ENCODE data around the gene PKP4.
"Not testable (repeated sequence)": the region's sequence is repeated elsewhere in the genome, so short reads cannot be mapped to it uniquely, and the experiment has no call there.

The PKP4 gene

DNA sequence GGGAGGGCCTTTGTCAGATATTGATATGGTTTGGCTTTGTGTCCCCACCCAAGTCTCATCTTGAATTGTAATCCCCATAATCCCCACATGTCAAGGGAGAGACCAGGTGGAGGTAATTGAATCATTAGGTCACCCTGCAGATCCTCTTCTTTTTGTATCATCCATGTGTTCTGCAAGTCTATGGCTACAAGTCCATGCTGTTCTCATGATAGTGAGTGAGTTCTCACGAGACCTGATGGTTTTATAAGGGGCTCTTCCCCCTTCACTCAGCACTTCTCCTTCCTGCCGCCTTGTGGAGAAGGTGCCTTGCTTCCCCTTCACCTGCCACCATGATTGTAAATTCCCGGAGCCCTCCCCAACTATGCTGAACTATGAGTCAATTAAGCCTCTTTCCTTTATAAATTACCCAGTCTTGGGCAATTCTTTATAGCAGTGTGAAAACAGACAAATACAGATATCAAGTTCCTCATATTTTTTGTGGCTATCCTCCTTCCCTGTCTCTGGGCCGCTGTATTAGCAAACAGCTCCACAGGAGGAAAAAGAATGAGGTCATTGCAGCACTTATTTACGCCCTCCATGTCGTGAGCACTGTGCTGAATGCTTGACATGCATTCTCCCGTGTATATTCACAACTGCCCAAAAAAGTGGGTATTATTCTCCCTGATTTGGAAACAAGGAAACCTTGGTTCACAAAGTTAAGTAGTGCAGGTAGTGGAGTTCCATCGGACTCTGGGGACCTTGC lies 248.1 kb downstream of the PKP4 start:
- H3K4me3 Mint-ChIP-seq; H3K27me3 Mint-ChIP-seq; H3K27ac Mint-ChIP-seq; H3K4me1 Mint-ChIP-seq (ENCODE audit: low read depth); H3K36me3 Mint-ChIP-seq (ENCODE audit: low read depth); intact Hi-C loops (cut with micrococcal nuclease): not testable (repeated sequence)
- H3K9me3 Mint-ChIP-seq, result peaks cover 22% of the 10 kb centered on the region

DNA sequence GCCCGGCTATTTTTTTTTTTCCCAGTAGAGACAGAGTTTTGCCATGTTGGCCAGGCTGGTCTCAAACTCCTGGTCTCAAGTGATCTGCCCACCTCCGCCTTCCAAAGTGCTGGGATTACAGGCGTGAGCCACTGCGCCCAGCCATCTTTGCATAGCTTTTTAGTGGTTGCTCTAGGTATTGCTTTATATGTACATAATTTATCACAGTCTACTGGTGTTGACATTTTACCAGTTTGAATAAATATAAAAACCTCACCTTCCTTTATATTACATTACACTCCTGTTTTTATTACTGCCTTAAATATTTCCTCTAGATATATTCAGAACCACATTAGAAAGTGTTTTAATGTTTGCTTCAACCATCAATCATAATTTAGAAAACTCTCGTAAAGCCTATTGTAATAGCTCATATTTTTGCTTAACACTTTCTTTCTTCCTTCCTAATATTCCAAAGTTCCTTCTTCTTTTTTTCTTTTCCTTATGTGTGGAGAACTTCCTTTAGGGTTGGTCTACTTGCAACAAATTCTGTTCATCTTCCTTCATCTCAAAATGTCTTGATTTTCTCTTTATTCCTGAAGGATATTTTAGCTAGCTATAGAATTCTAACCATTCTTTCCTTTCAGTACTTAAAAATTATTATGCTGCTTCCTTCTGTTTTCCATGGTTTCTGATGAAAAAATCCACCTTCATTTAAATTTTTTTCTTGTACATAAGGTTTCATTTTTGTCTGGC lies 256.2 kb downstream of the PKP4 start:
- no peak overlapping the region for H3K27ac Mint-ChIP-seq
- intact Hi-C loops (cut with micrococcal nuclease), result no loop called here
- no peaks in the 10 kb centered on the region for H3K36me3 Mint-ChIP-seq (ENCODE audit: low read depth)
- no peaks in the 10 kb centered on the region for H3K4me1 Mint-ChIP-seq (ENCODE audit: low read depth)
- no peak overlapping the region for H3K4me3 Mint-ChIP-seq
- H3K9me3 Mint-ChIP-seq, result peaks cover 18% of the 10 kb centered on the region
- no peaks in the 10 kb centered on the region for H3K27me3 Mint-ChIP-seq

DNA sequence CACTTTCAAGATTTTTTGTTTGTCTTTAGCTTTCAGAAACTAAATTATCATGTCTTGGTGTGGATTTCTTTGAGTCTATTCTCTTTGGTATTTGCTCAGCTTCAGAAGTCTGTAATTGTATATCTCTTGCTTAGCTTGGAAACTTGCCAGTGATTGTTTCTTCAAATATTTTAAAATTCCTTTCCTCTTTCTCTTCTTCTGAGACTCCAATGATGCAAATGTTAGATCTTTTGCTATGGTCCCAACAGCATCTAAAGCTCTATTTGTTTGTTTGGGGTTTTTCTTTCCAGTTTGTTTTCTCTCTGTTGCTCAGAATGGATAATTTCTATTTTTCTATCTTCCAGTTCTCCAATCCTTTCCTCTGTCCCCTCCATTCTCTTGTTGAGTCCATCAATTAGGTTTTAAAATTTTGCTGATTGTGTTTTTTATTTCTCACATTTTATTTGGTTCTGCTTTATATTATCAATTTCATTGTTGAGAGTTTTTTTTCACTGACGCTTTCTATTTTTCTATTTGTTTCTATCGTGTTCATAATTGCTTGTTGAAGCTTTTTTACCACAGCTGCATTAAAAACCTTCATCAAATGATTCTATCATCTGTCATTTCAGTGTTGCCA lies 256.9 kb downstream of the PKP4 start:
- peaks cover 18% of the 10 kb centered on the region for H3K9me3 Mint-ChIP-seq
- no peaks in the 10 kb centered on the region for H3K27me3 Mint-ChIP-seq

DNA sequence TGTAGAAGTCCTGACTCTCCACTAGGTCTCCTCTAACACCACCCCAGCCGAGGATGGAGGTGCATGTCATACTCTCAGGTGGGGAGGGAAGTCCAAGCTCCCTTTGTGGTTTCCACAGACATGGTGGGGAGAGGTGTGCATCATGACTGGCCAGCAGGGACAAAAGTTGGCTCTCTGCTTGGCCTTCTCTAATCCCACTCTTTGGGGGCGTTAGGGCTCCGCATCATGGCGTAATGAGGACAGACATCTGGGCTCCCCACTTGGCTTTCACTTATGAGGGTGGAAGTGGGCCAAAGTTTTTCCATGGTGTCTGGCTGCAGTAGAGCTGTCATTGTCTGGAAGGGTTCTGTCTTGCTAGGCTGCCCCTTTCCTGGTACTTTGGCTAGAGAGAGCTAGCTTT lies 257.7 kb downstream of the PKP4 start:
- Mint-ChIP-seq H3K4me1 (ENCODE audit: low read depth) (no peaks in the 10 kb centered on the region), H3K36me3 (ENCODE audit: low read depth) (no peaks in the 10 kb centered on the region), H3K9me3 (peaks cover 18% of the 10 kb centered on the region), H3K4me3 (no peak overlapping the region), H3K27ac (no peak overlapping the region), H3K27me3 (no peaks in the 10 kb centered on the region)
- intact Hi-C loops (cut with micrococcal nuclease), result no loop called here

More for the DNA sequence above, 256.9 kb downstream of the PKP4 start:
- Mint-ChIP-seq H3K4me1 (ENCODE audit: low read depth) (no peaks in the 10 kb centered on the region), H3K36me3 (ENCODE audit: low read depth) (no peaks in the 10 kb centered on the region), H3K4me3 (no peak overlapping the region), H3K27ac (no peak overlapping the region)
- intact Hi-C loops (cut with micrococcal nuclease), result no loop called here

DNA sequence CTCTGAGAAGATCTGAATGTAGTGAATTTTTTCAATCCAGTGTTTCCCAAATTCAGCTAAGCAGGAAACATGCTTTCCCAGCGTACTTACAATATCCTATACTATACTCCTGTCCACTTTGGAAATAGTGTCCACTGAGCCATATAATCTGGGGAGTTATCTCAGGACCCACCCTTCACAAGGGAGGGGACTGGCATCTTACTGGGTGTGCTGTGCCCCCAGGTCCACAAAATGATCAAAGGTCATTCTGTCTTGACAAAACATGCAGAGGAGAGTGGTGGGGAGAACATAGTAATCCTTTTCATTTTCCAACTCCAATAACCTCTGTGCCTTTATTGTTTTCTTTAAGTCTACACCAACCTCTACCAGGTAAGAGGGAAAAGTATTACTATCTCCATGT lies 258.6 kb downstream of the PKP4 start:
- H3K27me3 Mint-ChIP-seq, result no peaks in the 10 kb centered on the region
- no peaks in the 10 kb centered on the region for H3K4me1 Mint-ChIP-seq (ENCODE audit: low read depth)
- no peak overlapping the region for H3K4me3 Mint-ChIP-seq
- H3K27ac Mint-ChIP-seq, result no peak overlapping the region
- intact Hi-C loops (cut with micrococcal nuclease), result no loop called here
- H3K9me3 Mint-ChIP-seq, result peaks cover 18% of the 10 kb centered on the region
- H3K36me3 Mint-ChIP-seq (ENCODE audit: low read depth), result no peaks in the 10 kb centered on the region

DNA sequence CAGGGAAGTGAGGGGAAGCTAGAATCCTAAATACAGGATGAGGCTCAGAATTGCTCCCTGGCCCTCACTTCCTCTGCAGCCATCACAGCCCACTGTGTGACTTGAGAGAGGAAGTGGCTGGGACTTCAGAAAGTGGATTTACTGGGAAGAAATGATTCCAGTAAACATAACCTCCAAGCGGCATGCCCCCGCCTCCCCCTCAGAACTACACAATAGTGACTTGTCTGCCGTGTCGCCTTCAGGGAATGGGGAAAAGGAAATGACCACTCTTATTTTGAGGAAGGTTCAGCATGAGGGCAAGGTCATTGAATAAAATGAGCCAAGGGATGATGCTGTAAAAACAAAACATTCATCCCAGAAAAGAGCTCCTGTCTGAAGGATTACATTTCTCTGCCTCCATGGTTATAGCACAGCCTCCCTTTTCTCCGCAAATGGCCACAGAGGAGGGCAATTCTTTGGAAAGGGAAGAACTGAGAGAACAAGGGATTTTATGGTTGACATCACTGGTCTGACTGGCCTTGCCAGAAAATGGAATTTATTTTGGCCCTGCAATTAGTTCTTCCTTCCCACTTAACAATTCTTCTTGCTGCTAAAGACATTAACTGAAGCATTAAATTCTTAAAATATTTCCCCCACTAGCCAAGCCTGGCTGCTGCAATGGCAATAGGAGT lies 259.5 kb downstream of the PKP4 start:
- Mint-ChIP-seq H3K27ac (no peak overlapping the region), H3K4me1 (ENCODE audit: low read depth) (no peaks in the 10 kb centered on the region), H3K36me3 (ENCODE audit: low read depth) (no peaks in the 10 kb centered on the region), H3K9me3 (peaks cover 18% of the 10 kb centered on the region), H3K27me3 (no peaks in the 10 kb centered on the region), H3K4me3 (no peak overlapping the region)
- intact Hi-C loops (cut with micrococcal nuclease), result no loop called here

DNA sequence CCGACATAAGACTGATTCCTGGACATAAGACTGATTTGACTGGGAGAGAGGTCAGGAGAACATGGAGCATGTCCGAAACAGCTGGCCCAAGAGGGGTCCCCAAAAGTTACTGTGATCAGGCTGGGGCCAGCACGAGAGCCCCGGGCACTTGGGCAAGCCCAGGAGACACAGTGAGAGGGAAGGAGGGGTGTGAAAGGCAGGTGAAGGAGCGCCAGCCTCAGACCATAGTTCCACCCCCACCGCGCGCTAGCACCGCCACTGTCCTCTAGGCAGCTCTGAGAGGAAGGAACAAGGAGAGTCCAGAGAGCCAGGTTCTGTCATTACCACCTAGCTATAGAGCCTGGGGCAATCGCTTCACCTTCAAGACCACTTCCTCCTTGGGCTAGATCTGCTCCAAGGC lies 260.2 kb downstream of the PKP4 start:
- Mint-ChIP-seq H3K4me3 (no peak overlapping the region), H3K27ac (no peak overlapping the region), H3K27me3 (no peaks in the 10 kb centered on the region), H3K9me3 (peaks cover 18% of the 10 kb centered on the region), H3K36me3 (ENCODE audit: low read depth) (no peaks in the 10 kb centered on the region), H3K4me1 (ENCODE audit: low read depth) (no peaks in the 10 kb centered on the region)
- intact Hi-C loops (cut with micrococcal nuclease), result no loop called here

DNA sequence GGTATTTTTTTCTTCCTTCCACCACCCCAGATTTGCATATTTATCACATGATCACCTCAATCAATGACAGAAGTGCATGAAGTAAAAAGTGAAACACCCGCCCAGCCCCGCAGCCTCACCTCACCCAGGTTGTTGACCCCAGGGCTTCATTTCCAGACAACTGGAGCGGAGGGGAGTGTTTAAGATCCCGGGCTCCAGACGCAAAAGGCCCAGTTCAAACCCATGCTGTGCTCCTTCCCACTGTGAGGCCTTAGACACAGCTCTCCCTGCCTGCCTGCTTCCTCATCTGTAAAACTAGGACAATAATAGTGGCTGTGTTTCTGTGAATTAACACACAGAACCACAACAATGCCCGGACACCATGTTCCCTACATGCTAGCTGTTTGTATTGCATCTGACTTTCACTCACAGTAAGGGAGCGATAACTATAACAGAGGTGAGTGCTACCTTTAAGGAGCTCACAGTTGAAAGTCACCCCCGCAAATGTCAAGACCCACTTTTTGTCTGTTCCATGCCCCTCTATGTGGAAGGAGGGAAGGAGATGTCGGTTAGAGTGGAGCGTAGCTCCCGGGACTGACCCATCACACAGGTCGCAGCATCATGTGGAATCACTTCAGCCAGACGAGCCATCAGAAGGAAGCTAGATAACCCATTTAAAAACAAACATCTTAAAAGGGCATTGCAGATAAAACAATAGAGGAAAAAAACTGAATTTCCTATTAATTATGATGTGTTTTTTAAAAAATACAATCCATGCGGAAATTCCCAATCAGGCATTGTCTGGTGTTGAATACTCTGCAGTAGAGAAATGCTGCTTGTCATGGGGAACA lies 260.8 kb downstream of the PKP4 start:
- H3K27ac Mint-ChIP-seq, result no peak overlapping the region
- H3K27me3 Mint-ChIP-seq, result no peaks in the 10 kb centered on the region
- H3K4me1 Mint-ChIP-seq (ENCODE audit: low read depth), result no peaks in the 10 kb centered on the region
- H3K4me3 Mint-ChIP-seq, result no peak overlapping the region
- intact Hi-C loops (cut with micrococcal nuclease), result no loop called here
- peaks cover 18% of the 10 kb centered on the region for H3K9me3 Mint-ChIP-seq
- no peaks in the 10 kb centered on the region for H3K36me3 Mint-ChIP-seq (ENCODE audit: low read depth)

DNA sequence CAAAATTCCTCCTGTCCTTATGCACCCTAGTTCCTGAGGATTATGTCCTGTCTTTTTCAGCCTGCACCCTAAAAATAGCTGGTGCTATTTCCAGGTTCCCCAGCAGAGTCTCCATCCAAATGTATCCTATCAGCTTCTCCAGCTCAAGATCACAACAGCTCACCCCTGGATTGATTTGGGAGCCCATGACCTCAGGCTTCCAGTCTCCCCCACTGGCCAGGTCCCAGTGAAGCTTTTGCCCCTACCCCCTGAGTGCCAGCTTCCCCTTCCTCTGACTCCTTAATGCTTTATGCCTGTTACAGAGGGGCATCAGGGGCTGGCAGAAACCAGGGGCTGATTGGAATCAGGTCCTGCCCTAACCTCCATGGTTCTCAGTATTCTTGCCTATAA lies 261.4 kb downstream of the PKP4 start:
- Mint-ChIP-seq H3K4me1 (ENCODE audit: low read depth) (no peaks in the 10 kb centered on the region), H3K27me3 (no peaks in the 10 kb centered on the region), H3K27ac (no peak overlapping the region), H3K4me3 (no peak overlapping the region), H3K9me3 (peaks cover 12% of the 10 kb centered on the region), H3K36me3 (ENCODE audit: low read depth) (no peaks in the 10 kb centered on the region)
- intact Hi-C loops (cut with micrococcal nuclease), result no loop called here

DNA sequence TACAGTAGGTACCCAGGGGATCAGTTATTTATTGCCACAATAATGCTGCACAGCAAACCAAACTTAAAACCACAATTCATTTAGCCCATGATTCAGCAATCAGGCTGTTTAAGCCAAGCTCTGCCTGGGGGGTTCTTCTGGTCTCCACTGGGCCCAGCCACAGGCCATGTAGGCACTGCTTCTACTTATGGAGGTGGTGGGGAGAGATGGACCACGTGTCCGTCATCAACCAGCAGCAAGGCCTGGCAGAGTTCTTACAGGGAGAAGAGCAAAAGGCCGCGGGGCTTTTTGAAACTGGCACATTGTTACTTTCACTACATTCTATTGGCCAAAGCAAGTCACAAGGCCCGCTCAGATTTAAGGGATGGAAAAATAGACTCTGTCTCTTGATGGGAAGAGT lies 262.1 kb downstream of the PKP4 start:
- Mint-ChIP-seq H3K9me3 (peaks cover 6% of the 10 kb centered on the region), H3K27ac (no peak overlapping the region), H3K27me3 (no peaks in the 10 kb centered on the region), H3K4me3 (no peak overlapping the region), H3K4me1 (ENCODE audit: low read depth) (no peaks in the 10 kb centered on the region), H3K36me3 (ENCODE audit: low read depth) (no peaks in the 10 kb centered on the region)
- intact Hi-C loops (cut with micrococcal nuclease), result no loop called here

DNA sequence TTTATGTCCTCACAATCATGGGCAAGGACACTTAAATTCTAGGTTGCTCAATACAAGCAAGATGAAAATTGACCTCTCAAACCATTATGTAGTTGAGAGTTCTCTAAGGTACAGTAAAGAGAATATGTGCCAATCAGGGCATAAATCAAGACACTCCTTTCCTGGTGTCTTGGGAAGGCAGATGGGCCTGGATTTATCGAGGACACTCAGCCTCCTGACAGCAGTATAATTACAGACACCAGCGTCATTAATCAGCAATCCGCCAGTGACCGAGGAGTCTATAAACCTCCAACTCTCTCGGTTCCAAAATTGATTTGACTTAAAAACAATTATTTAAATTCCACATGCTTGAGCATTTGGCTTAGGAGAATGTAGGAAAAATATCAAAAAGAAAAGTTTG lies 262.7 kb downstream of the PKP4 start:
- no peak overlapping the region for H3K27ac Mint-ChIP-seq
- intact Hi-C loops (cut with micrococcal nuclease), result no loop called here

DNA sequence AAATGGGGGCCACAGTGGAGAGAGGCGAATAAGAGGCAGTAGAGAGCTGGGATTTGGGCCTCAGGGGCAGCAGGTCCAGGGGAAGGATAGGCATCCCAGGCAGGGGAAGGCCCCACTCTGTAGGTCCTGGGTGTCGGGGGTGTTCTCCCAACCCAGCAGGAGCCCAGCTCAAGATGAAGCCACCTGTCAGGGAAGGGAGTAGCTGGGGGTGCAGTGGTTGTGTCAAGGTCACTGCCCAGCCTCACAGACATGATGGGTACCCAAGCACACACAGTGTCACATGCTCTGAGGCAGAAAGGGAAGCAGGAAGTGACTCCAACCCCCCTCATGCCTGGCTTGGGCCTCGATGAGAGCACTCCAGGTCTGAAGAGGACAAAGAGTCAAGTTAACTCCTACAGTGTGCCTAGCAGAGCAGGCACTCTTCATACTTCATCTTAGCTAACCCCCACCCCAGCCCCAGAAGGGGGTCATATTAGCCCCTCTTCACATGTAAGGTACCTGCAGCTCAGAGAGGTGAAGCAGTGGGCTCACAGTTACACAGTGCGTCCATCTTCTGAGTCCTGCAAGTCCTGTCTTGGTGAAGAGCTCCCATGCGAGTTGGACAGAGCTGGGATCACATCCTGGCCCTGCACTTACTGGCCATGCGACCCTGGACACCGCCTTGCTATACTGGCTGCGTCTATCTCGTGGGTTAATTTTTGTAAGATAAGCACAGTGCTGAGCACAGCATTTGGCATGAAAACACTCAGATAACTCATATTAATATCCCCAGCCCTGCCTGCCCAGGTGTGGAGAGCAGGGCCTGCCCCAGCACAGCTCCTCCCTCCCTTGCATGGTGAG lies 265.7 kb downstream of the PKP4 start:
- Mint-ChIP-seq H3K36me3 (ENCODE audit: low read depth) (no peaks in the 10 kb centered on the region), H3K4me1 (ENCODE audit: low read depth) (no peaks in the 10 kb centered on the region), H3K27ac (no peak overlapping the region), H3K4me3 (no peak overlapping the region), H3K27me3 (no peaks in the 10 kb centered on the region), H3K9me3 (no peaks in the 10 kb centered on the region)
- intact Hi-C loops (cut with micrococcal nuclease), result no loop called here

More for the DNA sequence above, 262.7 kb downstream of the PKP4 start:
- H3K9me3 Mint-ChIP-seq, result peaks cover under 1% of the 10 kb centered on the region
- no peaks in the 10 kb centered on the region for H3K36me3 Mint-ChIP-seq (ENCODE audit: low read depth)
- H3K27me3 Mint-ChIP-seq, result no peaks in the 10 kb centered on the region
- H3K4me3 Mint-ChIP-seq, result no peak overlapping the region
- H3K4me1 Mint-ChIP-seq (ENCODE audit: low read depth), result no peaks in the 10 kb centered on the region
